ENCODE results near the gene EPB41L3.

The EPB41L3 gene

GRCh38 chr18:5444269-5444668 is 99.5 kb downstream of the EPB41L3 start:
- H3K36me3 ChIP-seq (ENCODE audit: control insufficient read depth in 1 of 2, insufficient read depth in 2 of 2, low read length in 2 of 2): peaks cover 0 to 12% of the 10 kb centered on the region in 2 donors
- no peaks in the 10 kb centered on the region for H3K4me1 ChIP-seq (ENCODE audit: control insufficient read depth in 1 of 2, insufficient read depth in 2 of 2, low read length in 2 of 2)
- H3K27ac ChIP-seq (ENCODE audit: low read depth, low read length): no peak overlapping the region
- no peak overlapping the region for H3K9ac ChIP-seq (ENCODE audit: low read depth in 1 of 2, low read length in 2 of 2)
- H3K9me3 ChIP-seq (ENCODE audit: control insufficient read depth in 1 of 2, low read length in 2 of 2): no peaks in the 10 kb centered on the region
- no peaks in the 10 kb centered on the region for H3K27me3 ChIP-seq (ENCODE audit: control insufficient read depth in 1 of 2, insufficient read depth in 2 of 2, low read length in 2 of 2)
- no peak overlapping the region for H3K4me3 ChIP-seq (ENCODE audit: low read depth in 1 of 2, low read length in 2 of 2)

- Histone ChIP-seq H3K36me3 (ENCODE audit: control insufficient read depth in 1 of 2, insufficient read depth in 2 of 2, low read length in 2 of 2) (peaks cover 0 to 15% of the 10 kb centered on the region in 2 donors), H3K9ac (ENCODE audit: low read depth in 1 of 2, low read length in 2 of 2) (no peak overlapping the region), H3K4me3 (ENCODE audit: low read depth in 1 of 2, low read length in 2 of 2) (no peak overlapping the region), H3K4me1 (ENCODE audit: control insufficient read depth in 1 of 2, insufficient read depth in 2 of 2, low read length in 2 of 2) (no peaks in the 10 kb centered on the region), H3K27ac (ENCODE audit: low read depth, low read length) (no peak overlapping the region), H3K9me3 (ENCODE audit: control insufficient read depth in 1 of 2, low read length in 2 of 2) (no peaks in the 10 kb centered on the region), H3K27me3 (ENCODE audit: control insufficient read depth in 1 of 2, insufficient read depth in 2 of 2, low read length in 2 of 2) (no peaks in the 10 kb centered on the region)
Measured at GRCh38 chr18:5439986-5440696, 103.7 kb downstream of the EPB41L3 start.

GRCh38 chr18:5434425-5434824 is 109.4 kb downstream of the EPB41L3 start:
- Histone ChIP-seq H3K27ac (ENCODE audit: low read depth, low read length) (no peak overlapping the region), H3K9me3 (ENCODE audit: control insufficient read depth in 1 of 2, low read length in 2 of 2) (no peaks in the 10 kb centered on the region), H3K36me3 (ENCODE audit: control insufficient read depth in 1 of 2, insufficient read depth in 2 of 2, low read length in 2 of 2) (peaks cover 6 to 16% of the 10 kb centered on the region in 2 donors), H3K9ac (ENCODE audit: low read depth in 1 of 2, low read length in 2 of 2) (no peak overlapping the region), H3K27me3 (ENCODE audit: control insufficient read depth in 1 of 2, insufficient read depth in 2 of 2, low read length in 2 of 2) (no peaks in the 10 kb centered on the region), H3K4me3 (ENCODE audit: low read depth in 1 of 2, low read length in 2 of 2) (no peak overlapping the region), H3K4me1 (ENCODE audit: control insufficient read depth in 1 of 2, insufficient read depth in 2 of 2, low read length in 2 of 2) (no peaks in the 10 kb centered on the region)

DNA sequence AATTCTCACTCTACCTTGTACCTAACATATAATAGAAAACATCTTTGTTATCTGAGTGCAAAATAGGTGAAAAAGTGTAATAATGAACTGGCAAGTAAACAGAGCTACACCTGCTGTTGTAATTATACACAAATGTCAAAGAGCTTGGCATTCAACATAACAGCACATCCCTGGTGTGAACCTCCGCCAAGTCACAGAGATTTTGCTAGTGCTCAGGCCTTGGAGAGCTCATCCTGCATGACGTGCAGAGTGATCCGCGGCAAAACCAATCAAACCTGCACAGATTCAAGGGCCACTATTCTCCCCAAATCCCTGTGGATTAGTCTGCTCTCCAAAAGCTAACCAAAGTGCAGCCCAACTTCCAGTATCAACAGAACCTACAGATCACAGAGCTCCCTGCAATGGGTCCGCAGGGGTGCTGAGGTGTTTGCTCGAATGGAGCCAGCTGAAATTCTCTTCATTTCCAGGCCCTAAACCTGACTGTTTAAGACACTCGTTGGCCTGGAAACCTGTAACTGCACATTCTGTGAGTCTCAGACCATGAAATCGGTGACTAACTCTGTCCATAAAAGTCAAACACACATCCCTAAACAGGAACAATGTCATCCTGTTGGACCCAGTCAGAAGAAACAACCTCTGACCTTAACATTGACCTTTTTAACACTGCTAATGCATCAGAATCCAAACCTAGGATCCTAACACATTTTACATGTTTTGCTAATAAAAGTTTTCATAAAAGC is 111.8 kb downstream of the EPB41L3 start:
- no peaks in the 10 kb centered on the region for H3K27me3 ChIP-seq (ENCODE audit: control insufficient read depth in 1 of 2, insufficient read depth in 2 of 2, low read length in 2 of 2)
- H3K36me3 ChIP-seq (ENCODE audit: control insufficient read depth in 1 of 2, insufficient read depth in 2 of 2, low read length in 2 of 2): peaks cover 6 to 12% of the 10 kb centered on the region in 2 donors
- no peak overlapping the region for H3K4me3 ChIP-seq (ENCODE audit: low read depth in 1 of 2, low read length in 2 of 2)
- no peak overlapping the region for H3K9ac ChIP-seq (ENCODE audit: low read depth in 1 of 2, low read length in 2 of 2)
- H3K4me1 ChIP-seq (ENCODE audit: control insufficient read depth in 1 of 2, insufficient read depth in 2 of 2, low read length in 2 of 2): no peaks in the 10 kb centered on the region
- H3K27ac ChIP-seq (ENCODE audit: low read depth, low read length): no peak overlapping the region
- H3K9me3 ChIP-seq (ENCODE audit: control insufficient read depth in 1 of 2, low read length in 2 of 2): no peaks in the 10 kb centered on the region

DNA sequence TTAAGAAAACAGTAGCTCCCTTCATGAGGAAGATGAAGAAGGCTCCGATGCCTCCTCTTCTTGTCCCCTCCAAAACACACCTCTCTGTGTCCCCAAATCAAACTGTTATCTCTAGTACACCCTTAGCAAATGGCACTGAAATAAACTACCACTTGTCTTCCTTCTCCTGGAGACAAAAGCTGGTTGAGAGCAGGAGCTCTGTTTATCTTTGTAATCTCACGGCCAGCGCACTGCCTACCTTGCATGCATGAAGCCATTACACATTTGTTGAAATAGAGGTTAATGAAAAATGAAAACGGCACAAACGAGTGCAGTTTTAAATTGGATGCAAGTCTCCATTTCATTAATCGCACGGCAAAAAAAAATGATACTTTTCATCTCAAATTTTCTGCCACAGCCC is 113.7 kb downstream of the EPB41L3 start:
- Histone ChIP-seq H3K27me3 (ENCODE audit: control insufficient read depth in 1 of 2, insufficient read depth in 2 of 2, low read length in 2 of 2) (no peaks in the 10 kb centered on the region), H3K4me1 (ENCODE audit: control insufficient read depth in 1 of 2, insufficient read depth in 2 of 2, low read length in 2 of 2) (no peaks in the 10 kb centered on the region), H3K27ac (ENCODE audit: low read depth, low read length) (no peak overlapping the region), H3K36me3 (ENCODE audit: control insufficient read depth in 1 of 2, insufficient read depth in 2 of 2, low read length in 2 of 2) (peaks cover 6 to 12% of the 10 kb centered on the region in 2 donors), H3K9ac (ENCODE audit: low read depth in 1 of 2, low read length in 2 of 2) (no peak overlapping the region), H3K4me3 (ENCODE audit: low read depth in 1 of 2, low read length in 2 of 2) (no peak overlapping the region), H3K9me3 (ENCODE audit: control insufficient read depth in 1 of 2, low read length in 2 of 2) (no peaks in the 10 kb centered on the region)

GRCh38 chr18:5429681-5430080 is 114.1 kb downstream of the EPB41L3 start:
- Histone ChIP-seq H3K27ac (ENCODE audit: low read depth, low read length) (no peak overlapping the region), H3K4me3 (ENCODE audit: low read depth in 1 of 2, low read length in 2 of 2) (no peak overlapping the region), H3K36me3 (ENCODE audit: control insufficient read depth in 1 of 2, insufficient read depth in 2 of 2, low read length in 2 of 2) (peaks cover 6 to 12% of the 10 kb centered on the region in 2 donors), H3K27me3 (ENCODE audit: control insufficient read depth in 1 of 2, insufficient read depth in 2 of 2, low read length in 2 of 2) (no peaks in the 10 kb centered on the region), H3K9ac (ENCODE audit: low read depth in 1 of 2, low read length in 2 of 2) (no peak overlapping the region), H3K9me3 (ENCODE audit: control insufficient read depth in 1 of 2, low read length in 2 of 2) (no peaks in the 10 kb centered on the region), H3K4me1 (ENCODE audit: control insufficient read depth in 1 of 2, insufficient read depth in 2 of 2, low read length in 2 of 2) (no peaks in the 10 kb centered on the region)

DNA sequence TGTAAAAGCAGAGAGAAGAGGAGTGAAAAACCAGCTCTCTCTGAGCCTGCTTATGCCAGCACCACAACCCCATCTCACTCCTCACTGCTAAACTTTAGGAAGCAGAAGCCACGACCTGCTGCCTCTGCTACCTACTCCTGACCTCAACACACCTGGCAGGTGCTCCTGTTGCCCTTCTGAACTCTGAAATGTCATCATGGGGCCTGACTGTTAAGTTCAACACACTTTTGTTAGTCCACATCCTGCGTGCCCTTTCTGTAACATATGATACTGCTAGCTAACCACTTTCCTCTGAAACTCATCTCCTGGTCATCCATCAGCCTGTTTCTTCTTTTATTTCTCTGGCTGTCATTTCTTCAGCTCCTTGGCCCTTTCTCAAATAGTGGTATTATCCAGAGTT is 118.1 kb downstream of the EPB41L3 start:
- H3K4me1 ChIP-seq (ENCODE audit: control insufficient read depth in 1 of 2, insufficient read depth in 2 of 2, low read length in 2 of 2): no peaks in the 10 kb centered on the region
- H3K36me3 ChIP-seq (ENCODE audit: control insufficient read depth in 1 of 2, insufficient read depth in 2 of 2, low read length in 2 of 2): peaks cover 0 to 17% of the 10 kb centered on the region in 2 donors
- H3K27ac ChIP-seq (ENCODE audit: low read depth, low read length): no peak overlapping the region
- no peaks in the 10 kb centered on the region for H3K9me3 ChIP-seq (ENCODE audit: control insufficient read depth in 1 of 2, low read length in 2 of 2)
- no peak overlapping the region for H3K9ac ChIP-seq (ENCODE audit: low read depth in 1 of 2, low read length in 2 of 2)
- H3K4me3 ChIP-seq (ENCODE audit: low read depth in 1 of 2, low read length in 2 of 2): no peak overlapping the region
- no peaks in the 10 kb centered on the region for H3K27me3 ChIP-seq (ENCODE audit: control insufficient read depth in 1 of 2, insufficient read depth in 2 of 2, low read length in 2 of 2)

- H3K27ac ChIP-seq (ENCODE audit: low read depth, low read length): no peak overlapping the region
- no peaks in the 10 kb centered on the region for H3K9me3 ChIP-seq (ENCODE audit: control insufficient read depth in 1 of 2, low read length in 2 of 2)
- no peaks in the 10 kb centered on the region for H3K27me3 ChIP-seq (ENCODE audit: control insufficient read depth in 1 of 2, insufficient read depth in 2 of 2, low read length in 2 of 2)
- H3K36me3 ChIP-seq (ENCODE audit: control insufficient read depth in 1 of 2, insufficient read depth in 2 of 2, low read length in 2 of 2): peaks cover 0 to 18% of the 10 kb centered on the region in 2 donors
- H3K9ac ChIP-seq (ENCODE audit: low read depth in 1 of 2, low read length in 2 of 2): no peak overlapping the region
- no peaks in the 10 kb centered on the region for H3K4me1 ChIP-seq (ENCODE audit: control insufficient read depth in 1 of 2, insufficient read depth in 2 of 2, low read length in 2 of 2)
- H3K4me3 ChIP-seq (ENCODE audit: low read depth in 1 of 2, low read length in 2 of 2): no peak overlapping the region
Measured at GRCh38 chr18:5424903-5425664, 118.7 kb downstream of the EPB41L3 start.

DNA sequence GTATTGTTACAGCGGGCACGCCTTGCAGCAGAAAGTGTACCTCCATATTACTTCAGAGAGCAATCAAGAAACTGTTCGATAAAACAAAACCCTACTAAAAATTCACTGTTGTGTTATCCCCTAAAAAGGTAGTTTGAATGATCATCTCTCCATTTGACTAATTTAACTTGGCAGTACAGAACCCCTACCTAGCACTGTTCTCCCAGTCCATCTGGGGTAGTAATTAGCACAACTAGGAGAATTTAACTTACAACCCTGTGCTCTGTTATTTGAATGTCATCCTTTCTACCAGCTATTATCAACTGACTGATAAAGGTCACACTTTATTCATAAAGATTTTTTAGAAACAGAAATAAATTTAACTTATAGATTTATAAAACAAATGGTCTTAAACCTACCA is 121.2 kb downstream of the EPB41L3 start:
- no peaks in the 10 kb centered on the region for H3K27me3 ChIP-seq (ENCODE audit: control insufficient read depth in 1 of 2, insufficient read depth in 2 of 2, low read length in 2 of 2)
- H3K9me3 ChIP-seq (ENCODE audit: control insufficient read depth in 1 of 2, low read length in 2 of 2): no peaks in the 10 kb centered on the region
- no peak overlapping the region for H3K27ac ChIP-seq (ENCODE audit: low read depth, low read length)
- H3K36me3 ChIP-seq (ENCODE audit: control insufficient read depth in 1 of 2, insufficient read depth in 2 of 2, low read length in 2 of 2): peaks cover 0 to 35% of the 10 kb centered on the region in 2 donors
- H3K4me1 ChIP-seq (ENCODE audit: control insufficient read depth in 1 of 2, insufficient read depth in 2 of 2, low read length in 2 of 2): no peaks in the 10 kb centered on the region
- H3K9ac ChIP-seq (ENCODE audit: low read depth in 1 of 2, low read length in 2 of 2): no peak overlapping the region
- no peak overlapping the region for H3K4me3 ChIP-seq (ENCODE audit: low read depth in 1 of 2, low read length in 2 of 2)

DNA sequence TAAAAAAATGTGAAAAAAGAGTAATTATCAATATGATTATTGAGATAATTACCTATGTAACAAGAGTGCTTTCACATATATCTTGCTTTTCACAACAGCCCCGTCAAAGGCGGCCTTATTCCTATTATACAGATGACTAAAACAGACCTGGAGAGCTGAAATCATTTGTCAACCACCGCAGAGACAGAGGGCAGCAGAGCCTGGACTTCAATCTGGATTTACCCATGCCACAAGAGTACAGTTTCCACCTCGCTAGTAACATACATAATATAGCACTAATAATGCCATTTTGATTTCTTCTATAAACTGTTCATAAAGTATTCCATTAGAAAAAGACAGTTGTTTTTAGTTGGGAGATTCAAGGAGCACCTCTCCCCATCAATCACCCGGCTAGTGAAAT is 121.8 kb downstream of the EPB41L3 start:
- no peaks in the 10 kb centered on the region for H3K9me3 ChIP-seq (ENCODE audit: control insufficient read depth in 1 of 2, low read length in 2 of 2)
- peaks cover 0 to 39% of the 10 kb centered on the region in 2 donors for H3K36me3 ChIP-seq (ENCODE audit: control insufficient read depth in 1 of 2, insufficient read depth in 2 of 2, low read length in 2 of 2)
- no peak overlapping the region for H3K4me3 ChIP-seq (ENCODE audit: low read depth in 1 of 2, low read length in 2 of 2)
- no peak overlapping the region for H3K9ac ChIP-seq (ENCODE audit: low read depth in 1 of 2, low read length in 2 of 2)
- H3K27me3 ChIP-seq (ENCODE audit: control insufficient read depth in 1 of 2, insufficient read depth in 2 of 2, low read length in 2 of 2): no peaks in the 10 kb centered on the region
- no peaks in the 10 kb centered on the region for H3K4me1 ChIP-seq (ENCODE audit: control insufficient read depth in 1 of 2, insufficient read depth in 2 of 2, low read length in 2 of 2)
- H3K27ac ChIP-seq (ENCODE audit: low read depth, low read length): no peak overlapping the region

All from duodenal mucosa (tissue), 2 donors.